CD4-positive, alpha-beta T cell (primary cell): ENCODE measurements around the gene KIF25. TPM values are rescaled to one million over a fixed set of nuclear protein-coding genes. Genes with fewer than 3 reads are reported as not detected.
"Not testable (repeated sequence)": the region's sequence is repeated elsewhere in the genome, so short reads cannot be mapped to it uniquely, and the experiment has no call there.

Experiments
- ATAC-seq: fragments of 200-7000 bp; cut with Tn5 transposase; one replicate; pipeline ENCODE4 v1.10.0; 2022; ENCODE audit warnings: mild to moderate bottlenecking; ENCODE audit not compliant: poor library complexity
- CTCF ChIA-PET: fragments of 350-600 bp; sonication (Branson Sonifier 250); formaldehyde crosslinking; loops from one replicate; lab custom pipeline; 2021; ENCODE audit warnings: antibody characterized with exemption, inconsistent platforms; lab: Charles Lee
- POLR2A ChIA-PET: fragments of 350-600 bp; sonication (Branson Sonifier 250); formaldehyde crosslinking; loops from one replicate; lab custom pipeline; 2021; ENCODE audit warnings: antibody characterized with exemption, inconsistent platforms; lab: Charles Lee
- DNase-seq, 14 experiments: peaks; one replicate each; pipeline ENCODE4 v3.0.0-alpha.2; 2013 to 2020; ENCODE audit warnings: mixed read lengths in 2 of 14
- H3K27ac ChIP-seq, 2 donors: one replicate each; pipeline versions ENCODE4 v1.5.1 to v1.7.0; 2013; ENCODE audit warnings: low read length in 2 of 2, low read depth in 1 of 2, mild to moderate bottlenecking in 1 of 2
- H3K27me3 ChIP-seq, 2 experiments: 1 replicate in 1 of 2; 2 replicates in 1 of 2; pipeline versions ENCODE4 v1.6.1 to v1.7.0; 2013; ENCODE audit warnings: low read length in 2 of 2, control low read depth in 1 of 2, mild to moderate bottlenecking in 1 of 2, moderate library complexity in 1 of 2; ENCODE audit not compliant: insufficient read depth in 2 of 2, control insufficient read depth in 1 of 2
- H3K36me3 ChIP-seq: one replicate; pipeline ENCODE4 v1.6.1; 2013; ENCODE audit warnings: low read length, control low read depth; ENCODE audit not compliant: insufficient read depth
- H3K4me1 ChIP-seq: one replicate; pipeline ENCODE4 v1.6.1; 2013; ENCODE audit warnings: low read length, control low read depth; ENCODE audit not compliant: insufficient read depth
- H3K4me3 ChIP-seq: one replicate; pipeline ENCODE4 v1.5.1; 2013; ENCODE audit warnings: mild to moderate bottlenecking, low read length, moderate library complexity
- H3K9me3 ChIP-seq, 2 experiments: 1 replicate in 1 of 2; 2 replicates in 1 of 2; pipeline versions ENCODE4 v1.6.1 to v1.7.0; 2013; ENCODE audit warnings: low read length in 2 of 2, mild to moderate bottlenecking in 2 of 2, control low read depth in 1 of 2, moderate library complexity in 1 of 2; ENCODE audit not compliant: control insufficient read depth in 1 of 2, insufficient read depth in 1 of 2
- H3K27ac Mint-ChIP-seq: one replicate; pipeline ENCODE4 v1.8.0; 2020; ENCODE audit warnings: mixed read lengths
- H3K27me3 Mint-ChIP-seq: one replicate; pipeline ENCODE4 v1.8.0; 2021; ENCODE audit warnings: mixed read lengths
- H3K36me3 Mint-ChIP-seq: one replicate; pipeline ENCODE4 v1.8.0; 2021; ENCODE audit warnings: low read depth, mixed read lengths
- H3K4me1 Mint-ChIP-seq: one replicate; pipeline ENCODE4 v1.8.0; 2021; ENCODE audit warnings: low read depth, mixed read lengths
- H3K4me3 Mint-ChIP-seq: one replicate; pipeline ENCODE4 v1.8.0; 2020; ENCODE audit warnings: mild to moderate bottlenecking, mixed read lengths
- H3K9me3 Mint-ChIP-seq: one replicate; pipeline ENCODE4 v1.8.0; 2020; ENCODE audit warnings: mixed read lengths
- intact Hi-C, 2 experiments: fragments of 100-400 bp; cut with DNase I in 1 of 2; cut with micrococcal nuclease in 1 of 2; formaldehyde crosslinking; loops; one replicate each; pipeline versions ENCODE4 v1.15.1 to v1.9.0; 2023 to 2025; cut with DNase I, micrococcal nuclease
- total RNA-seq, 174 experiments: library from RNA in 2 of 174; stranded (reverse) in 2 of 174; gene quantifications; one replicate each; pipeline ENCODE4 v1.2.3 and lab custom pipeline; 2021 to 2026
- TF ChIP-seq, protein P1 (sequence below): fragments of 200-600 bp; IDR thresholded peaks from one replicate; pipeline ENCODE4 v1.8.0; 2022; ENCODE audit warnings: antibody characterized with exemption, mild to moderate bottlenecking

KIF25 gene
- total RNA-seq, 2 experiments from 2014 or later: not detected

DNA sequence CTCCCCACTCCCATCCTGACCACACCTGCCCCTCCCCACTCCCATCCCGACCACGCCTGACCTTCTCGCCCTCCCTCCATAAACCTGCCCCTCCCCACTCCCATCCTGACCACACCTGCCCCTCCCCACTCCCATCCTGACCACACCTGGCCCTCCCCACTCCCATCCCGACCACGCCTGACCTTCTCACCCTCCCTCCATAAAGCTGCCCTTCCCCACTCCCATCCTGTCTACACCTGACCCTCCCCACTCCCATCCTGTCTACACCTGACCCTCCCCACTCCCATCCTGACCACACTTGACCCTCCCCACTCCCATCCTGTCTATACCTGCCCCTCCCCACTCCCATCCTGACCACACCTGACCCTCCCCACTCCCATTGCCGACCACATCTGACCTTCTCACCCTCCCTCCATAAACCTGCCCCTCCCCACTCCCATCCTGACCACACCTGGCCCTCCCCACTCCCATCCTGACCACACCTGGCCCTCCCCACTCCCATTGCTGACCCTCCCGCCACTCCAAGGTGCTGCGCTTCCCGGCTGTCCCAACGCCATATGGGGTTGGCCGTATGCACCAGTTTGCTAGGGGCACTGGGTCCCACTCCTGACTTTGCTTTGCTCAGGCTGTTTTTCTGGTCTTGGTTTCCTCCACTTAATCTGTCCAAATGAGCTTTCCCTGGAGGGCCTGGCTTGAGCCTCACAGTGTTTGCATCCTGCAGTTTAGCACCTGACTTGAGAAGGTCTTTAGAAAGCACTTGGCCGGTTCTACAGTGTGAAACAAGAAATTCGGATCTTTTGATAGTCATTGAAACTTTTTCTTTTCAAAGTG is 2.9 kb downstream of the KIF25 start:
- no peaks in the 10 kb centered on the region for H3K9me3 Mint-ChIP-seq
- H3K36me3 Mint-ChIP-seq: no peaks in the 10 kb centered on the region
- intact Hi-C loops: no loop called here
- no peak overlapping the region for H3K4me3 Mint-ChIP-seq
- no peaks in the 10 kb centered on the region for H3K36me3 ChIP-seq
- ChIA-PET CTCF (no interaction called here), POLR2A (no interaction called here)
- ATAC-seq (no peak), DNase-seq (no peak)
- peaks cover 0 to 17% of the 10 kb centered on the region in 2 experiments for H3K9me3 ChIP-seq
- no peak overlapping the region for H3K27ac Mint-ChIP-seq
- TF ChIP-seq, protein P1, sequence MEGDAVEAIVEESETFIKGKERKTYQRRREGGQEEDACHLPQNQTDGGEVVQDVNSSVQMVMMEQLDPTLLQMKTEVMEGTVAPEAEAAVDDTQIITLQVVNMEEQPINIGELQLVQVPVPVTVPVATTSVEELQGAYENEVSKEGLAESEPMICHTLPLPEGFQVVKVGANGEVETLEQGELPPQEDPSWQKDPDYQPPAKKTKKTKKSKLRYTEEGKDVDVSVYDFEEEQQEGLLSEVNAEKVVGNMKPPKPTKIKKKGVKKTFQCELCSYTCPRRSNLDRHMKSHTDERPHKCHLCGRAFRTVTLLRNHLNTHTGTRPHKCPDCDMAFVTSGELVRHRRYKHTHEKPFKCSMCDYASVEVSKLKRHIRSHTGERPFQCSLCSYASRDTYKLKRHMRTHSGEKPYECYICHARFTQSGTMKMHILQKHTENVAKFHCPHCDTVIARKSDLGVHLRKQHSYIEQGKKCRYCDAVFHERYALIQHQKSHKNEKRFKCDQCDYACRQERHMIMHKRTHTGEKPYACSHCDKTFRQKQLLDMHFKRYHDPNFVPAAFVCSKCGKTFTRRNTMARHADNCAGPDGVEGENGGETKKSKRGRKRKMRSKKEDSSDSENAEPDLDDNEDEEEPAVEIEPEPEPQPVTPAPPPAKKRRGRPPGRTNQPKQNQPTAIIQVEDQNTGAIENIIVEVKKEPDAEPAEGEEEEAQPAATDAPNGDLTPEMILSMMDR: no peak
- no peaks in the 10 kb centered on the region for H3K4me1 Mint-ChIP-seq
- no peak overlapping the region for H3K4me3 ChIP-seq
- no peaks in the 10 kb centered on the region for H3K4me1 ChIP-seq
- peaks cover 0 to 6% of the 10 kb centered on the region in 2 experiments for H3K27me3 ChIP-seq
- no peaks in the 10 kb centered on the region for H3K27me3 Mint-ChIP-seq
- no peak overlapping the region for H3K27ac ChIP-seq

DNA sequence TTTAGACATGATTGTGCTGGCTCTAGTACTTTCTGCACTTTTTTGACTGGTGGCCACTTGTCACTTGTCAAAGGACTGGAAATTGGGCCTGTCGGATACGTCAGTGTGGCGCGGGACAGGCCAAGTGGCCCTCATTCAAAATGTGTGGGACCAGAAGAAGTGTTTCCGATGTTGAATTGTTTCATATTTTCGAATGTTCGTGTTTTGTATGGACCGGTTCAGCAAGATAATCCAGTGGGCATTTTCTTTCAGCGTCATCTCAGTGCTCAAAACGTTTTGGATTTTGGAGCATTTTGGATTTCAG is 3.5 kb downstream of the KIF25 start:
- no peak overlapping the region for H3K4me3 ChIP-seq
- Mint-ChIP-seq H3K4me1 (no peaks in the 10 kb centered on the region), H3K27ac (no peak overlapping the region), H3K36me3 (no peaks in the 10 kb centered on the region), H3K4me3 (no peak overlapping the region), H3K27me3 (no peaks in the 10 kb centered on the region), H3K9me3 (no peaks in the 10 kb centered on the region)
- ATAC-seq: no peak
- H3K9me3 ChIP-seq: peaks cover 0 to 11% of the 10 kb centered on the region in 2 experiments
- peaks cover 0 to 4% of the 10 kb centered on the region in 2 experiments for H3K27me3 ChIP-seq
- no peak overlapping the region for H3K27ac ChIP-seq
- H3K4me1 ChIP-seq: no peaks in the 10 kb centered on the region
- intact Hi-C loops: no loop called here
- CTCF ChIA-PET: no interaction called here
- no peaks in the 10 kb centered on the region for H3K36me3 ChIP-seq
- no peak for DNase-seq
- TF ChIP-seq, protein P1: no peak
- POLR2A ChIA-PET: no interaction called here

DNA sequence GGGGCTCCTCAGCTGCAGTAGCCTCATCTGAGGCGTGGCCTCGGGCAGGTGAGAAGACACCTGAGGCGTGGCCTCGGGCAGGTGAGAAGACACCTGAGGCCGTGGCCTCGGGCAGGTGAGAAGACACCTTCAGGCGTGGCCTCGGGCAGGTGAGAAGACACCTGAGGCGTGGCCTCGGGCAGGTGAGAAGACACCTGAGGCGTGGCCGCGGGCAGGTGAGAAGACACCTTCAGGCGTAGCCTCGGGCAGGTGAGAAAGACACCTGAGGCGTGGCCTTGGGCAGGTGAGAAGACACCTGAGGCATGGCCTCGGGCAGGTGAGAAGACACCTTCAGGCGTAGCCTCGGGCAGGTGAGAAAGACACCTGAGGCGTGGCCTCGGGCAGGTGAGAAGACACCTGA is 4.0 kb downstream of the KIF25 start:
- H3K4me3 ChIP-seq, H3K4me3 Mint-ChIP-seq, ATAC-seq, H3K27ac ChIP-seq, H3K4me1 ChIP-seq, H3K9me3 Mint-ChIP-seq, H3K27me3 ChIP-seq, H3K36me3 ChIP-seq, H3K4me1 Mint-ChIP-seq, DNase-seq, H3K36me3 Mint-ChIP-seq, H3K27me3 Mint-ChIP-seq, intact Hi-C loops, POLR2A ChIA-PET, CTCF ChIA-PET, H3K27ac Mint-ChIP-seq, H3K9me3 ChIP-seq: not testable (repeated sequence)

DNA sequence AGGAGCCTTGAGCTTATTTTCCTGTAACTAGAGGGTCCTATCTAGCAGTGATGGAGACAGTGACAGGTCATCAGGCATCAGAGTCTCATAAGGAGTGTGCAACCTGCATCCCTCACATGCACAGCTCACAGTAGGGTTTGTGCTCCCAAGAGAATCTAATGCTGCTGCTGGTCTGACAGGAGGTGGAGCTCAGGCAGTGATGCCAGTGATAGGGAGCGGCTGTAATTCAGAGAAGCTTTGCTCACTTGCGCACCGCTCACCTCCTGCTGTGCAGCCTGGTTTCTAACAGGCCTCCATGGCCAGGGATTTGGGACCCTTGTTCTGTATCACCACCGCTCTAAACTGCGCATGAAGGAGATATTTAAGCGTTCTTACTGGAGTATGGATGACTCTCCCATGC is 5.3 kb downstream of the KIF25 start:
- Mint-ChIP-seq H3K9me3 (no peaks in the 10 kb centered on the region), H3K4me3 (no peak overlapping the region), H3K27ac (no peak overlapping the region), H3K4me1 (no peaks in the 10 kb centered on the region), H3K27me3 (no peaks in the 10 kb centered on the region), H3K36me3 (no peaks in the 10 kb centered on the region)
- ATAC-seq (no peak), DNase-seq (no peak)
- H3K4me1 ChIP-seq: no peaks in the 10 kb centered on the region
- H3K36me3 ChIP-seq: no peaks in the 10 kb centered on the region
- no peak overlapping the region for H3K4me3 ChIP-seq
- peaks cover 0 to 5% of the 10 kb centered on the region in 2 experiments for H3K9me3 ChIP-seq
- H3K27ac ChIP-seq: no peak overlapping the region
- POLR2A ChIA-PET: no interaction called here
- CTCF ChIA-PET: no interaction called here
- intact Hi-C loops: no loop called here
- H3K27me3 ChIP-seq: peaks cover 0 to 2% of the 10 kb centered on the region in 2 experiments
- TF ChIP-seq, protein P1: no peak
